HG02970 (cell line): ENCODE results near the gene DIS3.
"Not testable (repeated sequence)": the region's sequence is repeated elsewhere in the genome, so short reads cannot be mapped to it uniquely, and the experiment has no call there.

Source experiments
- ATAC-seq: cut with Tn5 transposase; IDR thresholded peaks from one replicate; pipeline ENCODE4 v1.9.1; 2021; ENCODE audit warnings: mild to moderate bottlenecking, moderate library complexity, moderate number of reproducible peaks; ENCODE audit not compliant: unreplicated experiment, low FRiP score

The DIS3 gene

DNA sequence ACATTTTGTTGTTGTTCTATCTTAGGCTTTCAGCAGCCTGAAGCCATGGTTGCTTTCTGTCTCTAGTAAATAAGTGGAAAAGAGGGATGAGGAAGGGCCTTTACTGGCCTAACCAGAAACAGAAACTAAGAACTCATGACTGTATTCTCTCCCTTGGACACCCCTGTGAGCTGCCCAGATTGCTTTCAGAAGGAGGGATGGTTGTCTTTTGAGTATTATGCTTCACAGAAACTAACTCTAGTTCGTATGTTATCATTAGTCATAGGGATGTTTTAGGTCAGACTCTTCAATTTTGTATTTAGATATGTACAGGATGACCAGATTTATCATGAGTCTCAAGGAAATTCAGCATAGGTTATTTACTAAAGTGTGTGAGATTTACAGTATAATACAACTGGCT lies 36.4 kb downstream of the DIS3 start:
- ATAC-seq, result no peak

DNA sequence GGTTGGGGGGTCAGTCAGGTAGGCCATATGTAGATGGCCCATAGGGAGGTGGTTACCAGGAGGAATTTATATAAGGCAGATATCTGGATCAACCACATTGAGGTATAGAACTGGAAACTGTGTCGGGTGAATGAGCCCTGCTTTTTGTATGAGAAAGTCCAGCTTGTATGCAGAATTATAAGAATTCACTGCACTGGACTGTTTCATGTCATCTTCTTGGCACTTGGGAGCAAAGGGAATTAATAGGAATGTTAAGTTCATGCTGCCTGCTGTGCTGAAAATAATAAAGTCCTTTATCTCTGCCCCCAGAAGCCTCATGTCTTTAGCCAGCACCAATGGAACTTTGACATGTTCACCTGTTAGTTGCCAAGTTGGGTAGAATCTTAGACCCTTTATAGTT lies 41.7 kb downstream of the DIS3 start:
- no peak for ATAC-seq

DNA sequence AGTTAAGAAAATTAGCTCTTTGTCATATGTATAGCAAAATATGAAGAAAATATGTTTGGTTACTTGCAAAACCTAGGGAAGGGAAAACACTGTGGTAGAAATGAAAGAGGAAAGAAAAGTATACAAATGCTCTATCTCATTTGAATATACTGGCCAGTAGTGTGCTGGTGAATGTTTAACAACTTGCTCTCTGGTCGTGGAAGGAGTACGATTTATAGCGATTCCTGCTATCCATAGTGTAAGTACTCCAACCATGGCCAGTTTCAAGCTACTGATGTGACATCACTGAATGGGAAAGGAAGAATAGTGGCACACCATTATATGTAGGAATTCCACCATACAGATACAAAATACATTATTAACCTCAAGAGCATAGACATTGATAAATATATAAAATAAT lies 44.7 kb downstream of the DIS3 start:
- ATAC-seq, result no peak

DNA sequence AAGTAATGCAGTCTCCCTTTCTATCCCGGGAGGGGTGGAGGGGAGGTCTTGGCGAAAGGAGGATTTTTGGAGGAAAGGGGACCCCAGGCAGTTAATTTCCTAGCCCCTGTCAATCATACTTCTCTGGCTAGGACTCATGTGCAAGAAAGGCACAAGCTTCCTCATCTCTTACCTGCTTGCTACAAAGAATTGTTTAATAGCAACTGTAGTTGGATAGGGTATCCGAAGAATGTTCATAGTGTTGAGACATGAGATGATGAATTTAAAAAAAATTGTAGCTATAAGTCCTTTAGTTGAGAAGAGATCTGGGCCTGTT lies 53.5 kb downstream of the DIS3 start:
- ATAC-seq, result no peak

DNA sequence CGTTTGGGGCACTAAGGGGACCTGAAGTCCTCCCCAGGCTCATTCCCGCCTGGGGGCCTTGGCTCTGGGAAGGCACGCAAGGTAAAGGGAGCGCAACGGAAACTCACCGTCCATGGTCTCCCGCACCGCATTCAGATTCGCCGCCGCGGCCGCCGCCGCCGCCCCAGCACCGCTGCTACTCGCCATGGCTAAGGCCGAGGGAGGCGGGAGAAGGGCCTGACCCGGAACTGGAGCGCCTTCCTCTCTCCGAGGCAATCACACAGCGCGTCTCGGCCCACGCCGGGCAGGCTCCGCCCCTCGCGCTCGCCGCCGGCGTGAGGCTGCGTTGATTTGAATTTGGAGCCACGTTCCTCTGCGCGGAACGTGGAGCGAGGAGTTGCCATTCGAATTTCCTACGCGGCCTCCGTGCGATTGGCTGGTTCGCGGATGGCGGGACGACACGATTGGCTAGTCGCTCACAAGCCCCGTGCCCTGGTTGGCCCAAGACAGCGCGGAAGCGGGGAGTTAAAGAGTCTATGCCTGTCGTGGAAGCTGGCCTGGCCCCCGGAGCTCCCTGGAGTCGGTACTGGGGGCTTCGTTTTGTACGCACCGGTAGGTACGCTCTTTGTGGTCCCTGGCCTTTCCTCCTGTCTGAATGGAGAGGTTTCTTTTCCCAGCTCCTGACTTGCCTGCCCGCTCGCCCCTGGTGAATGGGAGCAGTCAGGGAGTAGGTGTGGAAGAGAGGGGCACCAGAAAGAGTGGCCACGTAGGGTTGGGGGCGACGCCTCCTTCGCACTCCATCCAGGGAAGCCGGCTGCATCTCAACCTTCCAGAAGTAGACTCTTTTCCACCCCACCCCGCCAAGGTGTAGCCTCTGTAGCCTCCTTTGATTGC lies 54.0 kb downstream of the DIS3 start, which contains the start of the genes BORA and MZT1:
Gene BORA, plus strand, starts transcription at position 507 of the 873 bp plus-strand sequence. CDS start 1,018 bp downstream, outside the sequence.
Gene MZT1, minus strand, starts transcription at position 213 of the 873 bp plus-strand sequence. Its CDS starts 27 bp downstream, at position 186.
- ATAC-seq, result peak; percentile 99

DNA sequence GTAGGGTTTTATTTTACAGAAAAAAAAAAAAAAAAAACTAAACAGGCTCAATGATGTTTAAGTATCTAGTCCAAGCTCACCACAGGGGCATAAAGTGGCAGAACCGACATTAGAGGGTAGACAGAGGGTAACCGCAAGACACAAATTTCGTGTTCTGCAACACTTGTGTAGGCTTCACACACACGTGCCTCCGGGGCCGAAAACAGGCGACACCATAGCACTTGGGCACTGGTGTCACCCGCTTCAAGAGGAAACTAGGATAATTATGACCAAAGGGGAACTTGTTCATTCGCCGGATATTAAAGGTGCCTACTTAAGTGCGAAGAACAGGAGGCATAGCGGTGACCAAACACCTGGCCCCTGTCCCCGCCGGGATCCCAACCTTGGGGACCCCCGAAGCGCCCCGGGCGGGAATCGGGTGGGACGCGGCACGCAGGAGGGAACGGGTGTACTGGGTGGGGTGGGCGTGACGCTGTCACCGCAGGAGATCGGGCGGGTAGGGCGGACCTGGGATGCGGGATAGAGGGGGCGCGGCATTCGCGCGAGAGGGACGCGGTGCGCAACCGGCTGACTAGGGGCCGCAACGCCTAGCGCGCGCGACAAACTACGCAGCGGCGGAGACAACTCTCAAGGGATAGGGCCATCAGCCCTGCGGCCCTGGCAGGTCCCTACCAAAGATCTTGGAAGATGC lies 54.8 kb downstream of the DIS3 start:
- peak; percentile 22 for ATAC-seq

DNA sequence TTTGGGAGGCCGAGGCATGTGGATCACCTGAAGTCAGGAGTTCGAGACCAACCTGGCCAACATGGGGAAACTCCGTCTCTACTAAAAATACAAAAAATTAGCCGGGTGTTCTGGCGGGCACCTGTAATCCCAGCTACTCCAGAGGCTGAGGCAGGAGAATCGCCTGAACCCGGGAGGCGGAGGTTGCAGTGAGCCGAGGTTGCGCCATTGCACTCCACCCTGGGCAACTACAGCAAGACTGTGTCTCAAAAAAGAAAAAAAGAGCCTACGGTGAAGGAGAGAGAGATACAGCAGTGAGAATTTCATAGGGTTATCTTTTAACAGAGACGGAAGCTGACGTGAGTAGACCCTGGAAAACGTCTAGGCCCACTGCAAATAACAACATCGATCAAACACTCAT lies 55.5 kb downstream of the DIS3 start:
- not testable (repeated sequence) for ATAC-seq

DNA sequence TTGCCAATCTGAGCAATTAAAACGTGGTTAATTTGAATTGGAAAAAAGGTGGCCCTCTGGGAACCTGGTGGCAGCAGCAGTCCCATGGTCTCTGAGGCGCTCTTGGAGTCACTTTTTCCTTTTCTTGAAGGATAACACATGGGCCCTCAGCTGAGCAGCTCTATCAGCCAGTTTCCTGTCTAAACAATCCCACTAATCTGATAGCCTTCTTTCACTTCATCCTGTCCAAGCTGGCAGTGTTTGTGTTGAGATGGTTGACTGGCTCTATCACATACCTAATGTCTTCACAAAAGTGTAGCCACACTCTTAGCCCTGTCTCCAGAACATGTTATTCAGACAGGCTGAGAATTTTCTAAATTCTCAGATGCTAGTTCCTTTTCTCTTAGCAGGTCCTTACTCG lies 64.9 kb downstream of the DIS3 start:
- no peak for ATAC-seq
